ENCODE results near the gene ASCC2.

Gene ASCC2

DNA sequence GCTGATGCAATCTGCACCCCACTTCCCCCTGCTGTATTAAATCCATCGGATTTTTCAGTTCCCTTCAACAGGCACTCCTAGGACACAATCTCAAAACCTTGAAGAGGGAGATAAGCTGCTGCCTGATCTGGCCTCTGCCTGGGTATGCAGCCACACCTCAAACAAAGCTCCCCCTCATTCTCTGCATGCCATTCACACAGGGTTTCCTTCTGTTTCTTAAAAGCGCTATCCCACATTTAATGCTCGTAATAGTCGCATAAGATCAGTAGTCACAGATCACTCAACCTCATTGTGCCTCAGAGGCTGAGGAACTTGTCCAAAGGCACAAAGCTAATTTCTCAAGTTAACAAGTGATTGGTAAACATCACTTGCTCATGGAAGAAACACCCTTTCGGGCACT is 36.9 kb downstream of the ASCC2 start:
- CTCF ChIA-PET, result no interaction called here
- POLR2A ChIA-PET, result interaction anchor here (1.2 kb wide), 1 partner anchor 82 kb away, joined by 3 read pairs; the partner anchor contains the start of gene MTMR3

DNA sequence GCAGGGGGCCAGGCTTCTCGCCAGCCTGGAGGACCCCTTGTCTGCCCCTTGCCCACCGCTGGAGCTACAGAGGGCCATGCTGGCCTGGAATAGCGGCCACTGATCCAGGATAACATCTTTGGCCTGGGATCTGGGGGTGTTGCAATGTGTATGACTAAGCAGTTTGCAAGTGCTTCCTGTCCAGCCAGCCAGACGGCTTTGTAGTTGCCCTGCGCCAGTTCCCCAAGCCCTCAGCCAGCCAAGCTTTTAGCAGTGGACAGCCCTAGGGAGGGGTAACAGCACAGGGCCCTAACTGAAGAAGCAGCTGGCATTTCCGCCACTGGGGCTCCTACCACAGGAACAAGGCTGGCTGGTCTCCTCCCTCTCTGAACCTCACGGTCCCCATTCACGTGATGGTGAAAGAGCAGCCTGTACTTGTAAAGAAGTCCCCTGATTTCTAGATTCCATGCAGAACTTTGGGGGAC is 38.8 kb downstream of the ASCC2 start:
- CTCF ChIA-PET, result no interaction called here
- POLR2A ChIA-PET, result no interaction called here
- no peak for TF ChIP-seq FOXA1 (IDR thresholded peaks at IDR 0.05)
- TF ChIP-seq NFRKB (IDR thresholded peaks at IDR 0.05), result no peak
- no peak for TF ChIP-seq FOXK2 (IDR thresholded peaks at IDR 0.05)
- TF ChIP-seq TARDBP (IDR thresholded peaks at IDR 0.05), result no peak
- TF ChIP-seq HDGF (IDR thresholded peaks at IDR 0.05; ENCODE audit: borderline replicate concordance), result no peak
- TF ChIP-seq PKNOX1 (IDR thresholded peaks at IDR 0.05), result no peak
- no peak for TF ChIP-seq SUZ12 (IDR thresholded peaks at IDR 0.05)
- TF ChIP-seq SP1 (IDR thresholded peaks at IDR 0.05), result no peak
- no peak for TF ChIP-seq L3MBTL2 (conservative IDR thresholded peaks at IDR 0.05)
- TF ChIP-seq CTBP1 (IDR thresholded peaks at IDR 0.05; ENCODE audit: borderline replicate concordance), result no peak
- no peak for TF ChIP-seq LEF1 (IDR thresholded peaks at IDR 0.05; ENCODE audit: borderline replicate concordance)
- no peak for TF ChIP-seq ARNT (IDR thresholded peaks at IDR 0.05)
- no peak for TF ChIP-seq BHLHE40 (IDR thresholded peaks at IDR 0.05; ENCODE audit: borderline replicate concordance)
- TF ChIP-seq ELF4 (IDR thresholded peaks at IDR 0.05), result no peak
- TF ChIP-seq ZNF384 (IDR thresholded peaks at IDR 0.05), result no peak
- TF ChIP-seq FOXM1 (IDR thresholded peaks at IDR 0.05; ENCODE audit: borderline replicate concordance), result no peak
- no peak for DNase-seq (ENCODE audit: extremely low spot score)

More for the DNA sequence above, 36.9 kb downstream of the ASCC2 start:
- DNase-seq (ENCODE audit: extremely low spot score), result no peak
- no peak for TF ChIP-seq NFRKB (IDR thresholded peaks at IDR 0.05)
- TF ChIP-seq FOXA1 (IDR thresholded peaks at IDR 0.05), result no peak
- no peak for TF ChIP-seq SUZ12 (IDR thresholded peaks at IDR 0.05)
- no peak for TF ChIP-seq ELF4 (IDR thresholded peaks at IDR 0.05)
- no peak for TF ChIP-seq ARNT (IDR thresholded peaks at IDR 0.05)
- no peak for TF ChIP-seq L3MBTL2 (conservative IDR thresholded peaks at IDR 0.05)
- no peak for TF ChIP-seq PKNOX1 (IDR thresholded peaks at IDR 0.05)
- TF ChIP-seq SP1 (IDR thresholded peaks at IDR 0.05), result no peak
- no peak for TF ChIP-seq FOXK2 (IDR thresholded peaks at IDR 0.05)
- TF ChIP-seq CTBP1 (IDR thresholded peaks at IDR 0.05; ENCODE audit: borderline replicate concordance), result no peak
- TF ChIP-seq TARDBP (IDR thresholded peaks at IDR 0.05), result no peak
- TF ChIP-seq LEF1 (IDR thresholded peaks at IDR 0.05; ENCODE audit: borderline replicate concordance), result no peak
- TF ChIP-seq ZNF384 (IDR thresholded peaks at IDR 0.05), result no peak
- TF ChIP-seq FOXM1 (IDR thresholded peaks at IDR 0.05; ENCODE audit: borderline replicate concordance), result no peak
- TF ChIP-seq HDGF (IDR thresholded peaks at IDR 0.05; ENCODE audit: borderline replicate concordance), result no peak
- TF ChIP-seq BHLHE40 (IDR thresholded peaks at IDR 0.05; ENCODE audit: borderline replicate concordance), result no peak

DNA sequence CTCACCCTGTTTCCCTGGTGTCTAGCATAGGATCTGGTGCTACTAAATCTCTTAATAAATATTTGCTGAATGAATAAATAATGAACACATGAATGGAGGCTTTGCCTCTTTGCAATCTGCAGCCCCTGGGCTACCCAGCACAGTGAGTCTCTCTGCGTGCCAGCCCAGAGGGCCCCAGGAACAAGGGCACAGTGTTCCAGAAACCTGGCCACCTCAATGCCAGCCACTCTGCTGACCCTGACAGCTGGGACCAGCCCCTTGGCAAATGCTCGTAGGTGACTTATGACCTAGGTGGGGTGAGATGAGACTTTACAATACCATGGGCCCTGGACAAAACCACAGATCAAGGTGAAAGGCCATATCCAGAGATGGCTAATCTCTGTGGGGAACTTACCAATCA is 39.3 kb downstream of the ASCC2 start:
- TF ChIP-seq TARDBP (IDR thresholded peaks at IDR 0.05) (no peak), LEF1 (IDR thresholded peaks at IDR 0.05; ENCODE audit: borderline replicate concordance) (no peak), ARNT (IDR thresholded peaks at IDR 0.05) (no peak), ZNF384 (IDR thresholded peaks at IDR 0.05) (no peak), FOXM1 (IDR thresholded peaks at IDR 0.05; ENCODE audit: borderline replicate concordance) (no peak), HDGF (IDR thresholded peaks at IDR 0.05; ENCODE audit: borderline replicate concordance) (no peak), FOXK2 (IDR thresholded peaks at IDR 0.05) (no peak), SP1 (IDR thresholded peaks at IDR 0.05) (no peak), PKNOX1 (IDR thresholded peaks at IDR 0.05) (no peak), CTBP1 (IDR thresholded peaks at IDR 0.05; ENCODE audit: borderline replicate concordance) (no peak), L3MBTL2 (conservative IDR thresholded peaks at IDR 0.05) (no peak), ELF4 (IDR thresholded peaks at IDR 0.05) (no peak), FOXA1 (IDR thresholded peaks at IDR 0.05) (no peak), SUZ12 (IDR thresholded peaks at IDR 0.05) (no peak), NFRKB (IDR thresholded peaks at IDR 0.05) (no peak), BHLHE40 (IDR thresholded peaks at IDR 0.05; ENCODE audit: borderline replicate concordance) (no peak)
- DNase-seq (ENCODE audit: extremely low spot score), result no peak
- CTCF ChIA-PET, result no interaction called here
- POLR2A ChIA-PET, result no interaction called here

DNA sequence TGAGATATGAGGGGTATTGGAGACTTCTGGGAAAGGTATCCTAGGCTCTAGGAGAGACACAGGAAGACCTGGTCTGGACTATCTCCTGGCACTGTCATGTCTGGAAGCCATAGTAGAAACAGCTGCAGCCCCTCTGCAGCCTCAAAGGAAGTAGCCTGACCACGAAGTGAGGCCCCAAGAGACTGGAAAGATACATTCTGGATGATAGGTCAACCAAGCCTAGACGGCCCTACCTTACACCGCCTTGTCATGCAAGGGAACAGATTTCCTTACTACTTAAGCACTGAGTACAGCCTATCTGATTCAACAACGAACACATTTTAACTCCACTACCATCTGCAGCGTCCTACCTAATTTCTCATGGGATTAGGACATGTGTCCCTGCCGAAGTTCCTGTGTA is 39.8 kb downstream of the ASCC2 start:
- no peak for DNase-seq (ENCODE audit: extremely low spot score)
- POLR2A ChIA-PET, result no interaction called here
- TF ChIP-seq ARNT (IDR thresholded peaks at IDR 0.05) (no peak), TARDBP (IDR thresholded peaks at IDR 0.05) (no peak), SP1 (IDR thresholded peaks at IDR 0.05) (no peak), FOXK2 (IDR thresholded peaks at IDR 0.05) (no peak), SUZ12 (IDR thresholded peaks at IDR 0.05) (no peak), ZNF384 (IDR thresholded peaks at IDR 0.05) (no peak), HDGF (IDR thresholded peaks at IDR 0.05; ENCODE audit: borderline replicate concordance) (no peak), LEF1 (IDR thresholded peaks at IDR 0.05; ENCODE audit: borderline replicate concordance) (no peak)
- CTCF ChIA-PET, result no interaction called here

- no peak for DNase-seq (ENCODE audit: extremely low spot score)
- POLR2A ChIA-PET, result no interaction called here
- no peak for TF ChIP-seq FOXA1 (IDR thresholded peaks at IDR 0.05)
- no peak for TF ChIP-seq TARDBP (IDR thresholded peaks at IDR 0.05)
- TF ChIP-seq FOXK2 (IDR thresholded peaks at IDR 0.05), result no peak
- CTCF ChIA-PET, result no interaction called here
Measured at GRCh38 chr22:29797351-29797750, 40.7 kb downstream of the ASCC2 start.

DNA sequence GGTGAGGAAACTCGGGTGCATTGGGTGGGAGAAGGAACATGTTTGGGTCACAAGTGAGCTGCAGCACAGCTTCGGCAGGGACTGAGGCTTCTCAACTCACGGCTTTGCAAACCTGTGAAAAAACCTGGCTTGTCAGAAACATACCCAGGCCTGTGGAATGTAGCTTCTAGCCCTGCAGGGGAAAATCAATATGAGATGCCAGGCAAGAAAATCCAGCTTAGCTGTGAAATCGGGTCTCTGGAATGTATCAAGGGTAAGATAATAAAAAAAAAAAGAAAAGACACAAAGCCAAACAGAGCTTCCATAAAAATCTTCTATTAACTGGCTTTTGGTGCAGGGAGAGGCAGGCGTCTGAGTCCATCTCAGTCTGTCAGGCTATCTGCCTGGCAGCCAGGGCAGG is 42.4 kb downstream of the ASCC2 start:
- ChIA-PET POLR2A (no interaction called here), CTCF (no interaction called here)
- TF ChIP-seq SP1 (IDR thresholded peaks at IDR 0.05), result no peak
- no peak for TF ChIP-seq LEF1 (IDR thresholded peaks at IDR 0.05; ENCODE audit: borderline replicate concordance)
- TF ChIP-seq SUZ12 (IDR thresholded peaks at IDR 0.05), result no peak
- TF ChIP-seq ARNT (IDR thresholded peaks at IDR 0.05), result no peak
- no peak for TF ChIP-seq L3MBTL2 (conservative IDR thresholded peaks at IDR 0.05)
- TF ChIP-seq PKNOX1 (IDR thresholded peaks at IDR 0.05), result no peak
- TF ChIP-seq NFRKB (IDR thresholded peaks at IDR 0.05), result no peak
- no peak for TF ChIP-seq BHLHE40 (IDR thresholded peaks at IDR 0.05; ENCODE audit: borderline replicate concordance)
- no peak for TF ChIP-seq HDGF (IDR thresholded peaks at IDR 0.05; ENCODE audit: borderline replicate concordance)
- TF ChIP-seq TARDBP (IDR thresholded peaks at IDR 0.05), result no peak
- TF ChIP-seq CTBP1 (IDR thresholded peaks at IDR 0.05; ENCODE audit: borderline replicate concordance), result no peak
- no peak for TF ChIP-seq ZNF384 (IDR thresholded peaks at IDR 0.05)
- no peak for TF ChIP-seq ELF4 (IDR thresholded peaks at IDR 0.05)
- TF ChIP-seq FOXM1 (IDR thresholded peaks at IDR 0.05; ENCODE audit: borderline replicate concordance), result no peak
- TF ChIP-seq FOXK2 (IDR thresholded peaks at IDR 0.05), result no peak
- DNase-seq (ENCODE audit: extremely low spot score), result no peak

All from HEK293T (cell line).